ENCODE results near the gene CPLX1. TPM values are rescaled to one million over a fixed set of nuclear protein-coding genes. Genes with fewer than 3 reads are reported as not detected.
"Not testable (repeated sequence)": the region's sequence is repeated elsewhere in the genome, so short reads cannot be mapped to it uniquely, and the experiment has no call there.

Gene CPLX1
- total and polyA plus RNA-seq, 9 donors: 0.47 to 10.2 (median 2.3) TPM

GRCh38 chr4:760616-761015, 65.3 kb downstream of the CPLX1 start:
- H3K36me3 ChIP-seq: no peaks in the 10 kb centered on the region
- H3K4me3 ChIP-seq: no peak overlapping the region
- H3K27me3 ChIP-seq: no peaks in the 10 kb centered on the region
- intact Hi-C loops (cut with DNase I): no loop called here
- WGBS, 3 donors: 91 to 96% (median 95%) methylated on average over 21 of the region's 21 CpGs
- H3K4me1 ChIP-seq (ENCODE audit: insufficient read depth): no peaks in the 10 kb centered on the region
- no peaks in the 10 kb centered on the region for H3K9me3 ChIP-seq
- no peak for DNase-seq
- H3K27ac ChIP-seq: no peak overlapping the region
- TF ChIP-seq CTCF (IDR thresholded peaks at IDR 0.05) (no peak), POLR2A (IDR thresholded peaks at IDR 0.05) (no peak), EP300 (IDR thresholded peaks at IDR 0.05) (no peak)

- H3K4me1 ChIP-seq (ENCODE audit: insufficient read depth); H3K27ac ChIP-seq; H3K36me3 ChIP-seq; H3K4me3 ChIP-seq; intact Hi-C loops (cut with DNase I); H3K9me3 ChIP-seq; H3K27me3 ChIP-seq; DNase-seq: not testable (repeated sequence)
- 74 to 87% (median 82%) methylated on average over 11 to 18 of the region's 24 CpGs for WGBS, 3 donors
Measured at GRCh38 chr4:759810-760209, 66.1 kb downstream of the CPLX1 start.

GRCh38 chr4:757111-757510, 68.8 kb downstream of the CPLX1 start:
- intact Hi-C loops (cut with DNase I): no loop called here
- Histone ChIP-seq H3K36me3 (no peaks in the 10 kb centered on the region), H3K27ac (no peak overlapping the region), H3K27me3 (no peaks in the 10 kb centered on the region), H3K4me1 (ENCODE audit: insufficient read depth) (no peaks in the 10 kb centered on the region), H3K9me3 (no peaks in the 10 kb centered on the region), H3K4me3 (no peak overlapping the region)
- TF ChIP-seq EP300 (IDR thresholded peaks at IDR 0.05) (no peak), POLR2A (IDR thresholded peaks at IDR 0.05) (no peak), CTCF (IDR thresholded peaks at IDR 0.05) (no peak)
- 90 to 92% (median 91%) methylated on average over 20 of the region's 20 CpGs for WGBS, 3 donors
- DNase-seq: no peak

- no peaks in the 10 kb centered on the region for H3K36me3 ChIP-seq
- H3K27me3 ChIP-seq: no peaks in the 10 kb centered on the region
- H3K27ac ChIP-seq: no peak overlapping the region
- peaks cover 3% of the 10 kb centered on the region for H3K4me1 ChIP-seq (ENCODE audit: insufficient read depth)
- intact Hi-C loops (cut with DNase I): no loop called here
- no peak for DNase-seq
- TF ChIP-seq CTCF (IDR thresholded peaks at IDR 0.05) (no peak), EP300 (IDR thresholded peaks at IDR 0.05) (no peak), POLR2A (IDR thresholded peaks at IDR 0.05) (no peak)
- H3K4me3 ChIP-seq: no peak overlapping the region
- H3K9me3 ChIP-seq: no peaks in the 10 kb centered on the region
- 89 to 93% (median 93%) methylated on average over 32 of the region's 32 CpGs for WGBS, 3 donors
Measured at GRCh38 chr4:754221-755120, 71.5 kb downstream of the CPLX1 start.

- H3K4me3 ChIP-seq; H3K36me3 ChIP-seq; intact Hi-C loops (cut with DNase I): not testable (repeated sequence)
Measured at GRCh38 chr4:753186-753585, 72.7 kb downstream of the CPLX1 start.

More at GRCh38 chr4:753186-753585, 72.7 kb downstream of the CPLX1 start:
- WGBS, 3 donors: 96 to 97% (median 96%) methylated on average over 13 of the region's 13 CpGs
- not testable (repeated sequence) for H3K27ac ChIP-seq; H3K9me3 ChIP-seq; H3K4me1 ChIP-seq (ENCODE audit: insufficient read depth); H3K27me3 ChIP-seq
- DNase-seq: peak in 1 of 5 donors; percentile 10

All from ovary (tissue), 9 donors.